Mesothelial cell of epicardium (in vitro differentiated cells): ENCODE measurements around the gene PIANP. TPM values are rescaled to one million over a fixed set of nuclear protein-coding genes. Genes with fewer than 3 reads are reported as not detected.

Experiments used
- DNase-seq, 2 experiments: peaks; one replicate each; pipeline ENCODE4 v3.0.0; 2021; ENCODE audit warnings: low spot score in 2 of 2; ENCODE audit not compliant: unreplicated experiment in 2 of 2
- H3K27ac Mint-ChIP-seq: 2 replicates; pipeline ENCODE4 v1.8.0; 2021; ENCODE audit warnings: mixed read lengths
- H3K27me3 Mint-ChIP-seq: 2 replicates; pipeline ENCODE4 v1.8.0; 2021; ENCODE audit warnings: low read depth, mixed read lengths
- H3K36me3 Mint-ChIP-seq: 2 replicates; pipeline ENCODE4 v1.8.0; 2021; ENCODE audit warnings: mixed read lengths
- H3K4me1 Mint-ChIP-seq: 2 replicates; pipeline ENCODE4 v1.8.0; 2021; ENCODE audit warnings: mixed read lengths
- H3K4me3 Mint-ChIP-seq: 2 replicates; pipeline ENCODE4 v1.8.0; 2021; ENCODE audit warnings: mild to moderate bottlenecking, moderate library complexity, mixed read lengths
- H3K9me3 Mint-ChIP-seq: 2 replicates; pipeline ENCODE4 v1.8.0; 2021; ENCODE audit warnings: mixed read lengths
- total RNA-seq: library from RNA; stranded (reverse); gene quantifications from 3 replicates; pipeline ENCODE4 v1.2.1, GENCODE V29; 2021
- TF ChIP-seq, protein P1 (sequence below): fragments of 200-600 bp; sonication (generic); IDR thresholded peaks from one replicate; pipeline ENCODE4 v1.5.0; 2021; ENCODE audit warnings: antibody characterized with exemption; ENCODE audit not compliant: unreplicated experiment

Gene PIANP
- total RNA-seq, 1 donor from 2014 or later: 3.9 TPM

DNA sequence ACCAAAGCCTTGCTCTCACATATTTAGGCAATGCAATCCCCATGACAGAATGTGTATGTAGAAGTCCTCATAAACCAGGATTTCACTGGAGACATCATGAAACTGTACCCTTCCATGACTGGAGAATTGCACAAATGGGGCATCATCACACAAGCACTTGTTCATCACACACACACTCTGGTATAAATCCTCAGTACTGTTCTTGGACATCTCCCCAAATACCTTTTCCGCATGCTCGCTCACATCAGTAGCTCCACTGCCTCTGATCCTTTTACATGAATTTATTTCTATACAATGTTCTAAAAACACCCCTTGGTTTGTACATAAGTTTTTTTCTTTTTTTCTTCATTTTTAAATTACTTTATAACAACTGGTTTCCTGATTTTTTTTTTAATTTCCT is 34.4 kb downstream of the PIANP start:
- peaks cover 15% of the 10 kb centered on the region for H3K4me1 Mint-ChIP-seq
- no peak overlapping the region for H3K27ac Mint-ChIP-seq
- H3K27me3 Mint-ChIP-seq: no peaks in the 10 kb centered on the region
- H3K36me3 Mint-ChIP-seq: peaks cover 23% of the 10 kb centered on the region
- TF ChIP-seq, protein P1, sequence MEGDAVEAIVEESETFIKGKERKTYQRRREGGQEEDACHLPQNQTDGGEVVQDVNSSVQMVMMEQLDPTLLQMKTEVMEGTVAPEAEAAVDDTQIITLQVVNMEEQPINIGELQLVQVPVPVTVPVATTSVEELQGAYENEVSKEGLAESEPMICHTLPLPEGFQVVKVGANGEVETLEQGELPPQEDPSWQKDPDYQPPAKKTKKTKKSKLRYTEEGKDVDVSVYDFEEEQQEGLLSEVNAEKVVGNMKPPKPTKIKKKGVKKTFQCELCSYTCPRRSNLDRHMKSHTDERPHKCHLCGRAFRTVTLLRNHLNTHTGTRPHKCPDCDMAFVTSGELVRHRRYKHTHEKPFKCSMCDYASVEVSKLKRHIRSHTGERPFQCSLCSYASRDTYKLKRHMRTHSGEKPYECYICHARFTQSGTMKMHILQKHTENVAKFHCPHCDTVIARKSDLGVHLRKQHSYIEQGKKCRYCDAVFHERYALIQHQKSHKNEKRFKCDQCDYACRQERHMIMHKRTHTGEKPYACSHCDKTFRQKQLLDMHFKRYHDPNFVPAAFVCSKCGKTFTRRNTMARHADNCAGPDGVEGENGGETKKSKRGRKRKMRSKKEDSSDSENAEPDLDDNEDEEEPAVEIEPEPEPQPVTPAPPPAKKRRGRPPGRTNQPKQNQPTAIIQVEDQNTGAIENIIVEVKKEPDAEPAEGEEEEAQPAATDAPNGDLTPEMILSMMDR: no peak
- no peak for DNase-seq
- no peak overlapping the region for H3K4me3 Mint-ChIP-seq
- H3K9me3 Mint-ChIP-seq: no peaks in the 10 kb centered on the region

DNA sequence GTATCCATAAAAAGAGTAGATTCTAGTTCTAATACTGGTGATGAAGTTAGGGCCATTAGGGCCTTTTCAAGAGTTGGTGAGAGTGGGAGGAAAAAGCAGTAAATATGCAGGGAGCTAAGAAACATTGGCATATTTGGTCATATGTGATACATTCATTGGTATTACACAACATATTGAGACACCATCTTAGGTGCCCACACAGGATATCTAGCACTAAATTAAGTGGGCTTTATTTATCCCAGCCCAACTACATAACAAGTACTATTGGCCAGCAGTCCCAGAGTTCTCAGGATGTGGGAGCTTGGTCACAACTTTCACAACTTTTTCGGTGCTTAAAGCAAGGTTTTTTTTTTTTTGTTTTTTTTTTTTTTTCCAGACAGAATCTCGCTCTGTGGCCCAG is 35.7 kb downstream of the PIANP start:
- H3K4me1 Mint-ChIP-seq: peaks cover 15% of the 10 kb centered on the region
- peaks cover 17% of the 10 kb centered on the region for H3K36me3 Mint-ChIP-seq
- no peak for DNase-seq
- H3K27me3 Mint-ChIP-seq: no peaks in the 10 kb centered on the region
- H3K4me3 Mint-ChIP-seq: no peak overlapping the region
- H3K9me3 Mint-ChIP-seq: no peaks in the 10 kb centered on the region
- no peak overlapping the region for H3K27ac Mint-ChIP-seq
- TF ChIP-seq, protein P1: no peak

DNA sequence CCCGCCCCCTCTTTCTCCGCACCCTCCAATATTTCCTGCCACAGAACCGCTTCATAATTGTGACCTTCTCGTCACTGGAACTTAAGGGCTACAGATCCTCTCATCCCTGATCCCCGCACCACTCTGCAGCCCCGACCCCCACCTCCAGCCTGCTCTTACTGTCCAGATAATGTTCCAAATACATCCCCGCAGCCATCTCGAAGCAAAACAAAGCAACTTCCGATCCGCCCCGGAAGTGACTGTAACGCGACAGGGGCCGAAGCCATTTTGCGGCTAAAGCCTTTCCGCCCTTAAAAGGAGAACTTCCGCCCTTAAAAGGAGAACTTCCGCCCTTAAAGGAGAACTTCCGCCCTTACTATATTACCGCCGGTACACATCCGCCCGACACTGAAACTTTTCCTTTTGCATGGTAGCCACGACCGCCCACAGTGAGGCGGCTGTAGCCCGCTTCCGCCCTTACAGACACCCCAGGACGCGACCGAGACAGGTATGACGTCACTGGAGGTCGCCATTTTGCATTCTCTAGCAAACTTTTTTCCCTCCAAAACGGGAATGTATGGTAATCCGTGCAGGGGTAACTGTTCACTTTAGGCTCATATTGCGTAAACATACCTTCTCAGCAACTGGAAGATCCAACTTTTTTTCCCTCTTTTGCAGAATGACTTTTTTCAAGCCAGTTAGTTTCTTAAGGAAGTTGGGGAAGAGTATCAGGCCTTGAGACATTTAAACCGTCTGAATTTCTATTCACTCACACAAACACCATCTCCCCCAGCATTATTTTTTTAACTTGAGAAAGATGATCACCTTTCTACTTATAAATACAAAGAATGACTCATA is 37.5 kb downstream of the PIANP start, which contains the start of gene ING4:
Gene ING4, minus strand, starts transcription at position 214 of the 837 bp plus-strand sequence. Its CDS starts 18 bp downstream, at position 196.
- Mint-ChIP-seq H3K27me3 (no peaks in the 10 kb centered on the region), H3K27ac (peak within 1 kb of the TSS; percentile 97), H3K4me3 (peak within 1 kb of the TSS; percentile 96), H3K9me3 (no peaks in the 10 kb centered on the region), H3K4me1 (peaks cover 15% of the 10 kb centered on the region), H3K36me3 (peaks cover 20% of the 10 kb centered on the region)
- TF ChIP-seq, protein P1: no peak
- peak; percentile 88 to 91 for DNase-seq

DNA sequence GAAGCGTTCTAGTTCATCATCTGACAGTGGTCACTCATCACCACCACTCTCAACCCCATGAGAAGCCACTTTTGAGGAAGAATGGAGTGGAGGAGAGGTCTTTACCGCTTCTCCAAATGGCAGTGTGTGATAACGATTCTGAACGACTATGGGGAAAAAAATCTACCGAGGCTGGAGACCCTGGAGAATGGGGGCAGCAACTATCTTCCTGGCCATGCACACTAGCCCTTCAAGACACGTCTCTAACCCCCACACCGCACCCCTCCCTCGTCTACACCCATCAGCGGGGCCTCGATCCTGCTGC is 38.1 kb downstream of the PIANP start:
- H3K4me1 Mint-ChIP-seq: peaks cover 15% of the 10 kb centered on the region
- H3K9me3 Mint-ChIP-seq: no peaks in the 10 kb centered on the region
- TF ChIP-seq, protein P1: no peak
- H3K4me3 Mint-ChIP-seq: peak overlapping the region; percentile 96
- no peak for DNase-seq
- H3K36me3 Mint-ChIP-seq: peaks cover 16% of the 10 kb centered on the region
- peak overlapping the region; percentile 97 for H3K27ac Mint-ChIP-seq
- H3K27me3 Mint-ChIP-seq: no peaks in the 10 kb centered on the region

DNA sequence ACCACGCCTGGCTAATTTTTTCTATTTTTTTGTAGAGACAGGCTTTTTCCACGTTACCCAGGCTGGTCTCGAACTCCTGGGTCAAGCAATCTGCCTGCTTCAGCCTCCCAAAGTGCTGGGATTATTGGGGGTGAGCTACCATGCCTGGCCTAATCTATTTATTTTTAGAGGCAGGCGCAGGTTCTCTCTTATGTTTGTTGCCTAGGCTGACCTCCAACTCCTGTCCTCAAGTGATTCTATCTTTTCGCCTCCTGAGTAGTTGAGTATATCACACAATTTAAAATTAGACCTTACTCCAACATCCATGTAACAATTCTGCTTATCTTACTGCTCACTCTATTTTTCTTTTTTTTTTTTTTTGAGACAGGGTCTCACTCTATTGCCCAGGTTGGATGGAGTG is 46.6 kb downstream of the PIANP start:
- Mint-ChIP-seq H3K27me3 (no peaks in the 10 kb centered on the region), H3K36me3 (peaks cover 40% of the 10 kb centered on the region), H3K9me3 (no peaks in the 10 kb centered on the region), H3K27ac (no peak overlapping the region), H3K4me3 (no peak overlapping the region), H3K4me1 (no peaks in the 10 kb centered on the region)
- TF ChIP-seq, protein P1: no peak
- DNase-seq: no peak
